ENCODE measurements around the gene ING5. TPM values are rescaled to one million over a fixed set of nuclear protein-coding genes. Genes with fewer than 3 reads are reported as not detected.

The ING5 gene
- total RNA-seq, 1 donor from 2014 or later, result 25.6 TPM

GRCh38 chr2:241768850-241769249, 67.0 kb downstream of the ING5 start:
- no peak for TF ChIP-seq CTCF (IDR thresholded peaks at IDR 0.05; ENCODE audit: insufficient read depth, low read length, poor library complexity, severe bottlenecking)

GRCh38 chr2:241769819-241770184, 68.0 kb downstream of the ING5 start:
- no peak overlapping the region for H3K4me3 ChIP-seq (ENCODE audit: low read depth, low read length)
- no peak for TF ChIP-seq CTCF (IDR thresholded peaks at IDR 0.05; ENCODE audit: insufficient read depth, low read length, poor library complexity, severe bottlenecking)
- H3K36me3 ChIP-seq (ENCODE audit: control insufficient read depth, insufficient read depth, low read length), result no peaks in the 10 kb centered on the region
- H3K27me3 ChIP-seq (ENCODE audit: control insufficient read depth, insufficient read depth, low read length), result peaks cover 23% of the 10 kb centered on the region
- DNase-seq (ENCODE audit: low read depth), result no peak

More at GRCh38 chr2:241768850-241769249, 67.0 kb downstream of the ING5 start:
- no peaks in the 10 kb centered on the region for H3K36me3 ChIP-seq (ENCODE audit: control insufficient read depth, insufficient read depth, low read length)
- no peak for DNase-seq (ENCODE audit: low read depth)
- H3K4me3 ChIP-seq (ENCODE audit: low read depth, low read length), result no peak overlapping the region
- peaks cover 18% of the 10 kb centered on the region for H3K27me3 ChIP-seq (ENCODE audit: control insufficient read depth, insufficient read depth, low read length)

GRCh38 chr2:241770185-241770935, 68.5 kb downstream of the ING5 start:
- H3K27me3 ChIP-seq (ENCODE audit: control insufficient read depth, insufficient read depth, low read length), result peaks cover 28% of the 10 kb centered on the region
- no peak for TF ChIP-seq CTCF (IDR thresholded peaks at IDR 0.05; ENCODE audit: insufficient read depth, low read length, poor library complexity, severe bottlenecking)
- H3K36me3 ChIP-seq (ENCODE audit: control insufficient read depth, insufficient read depth, low read length), result no peaks in the 10 kb centered on the region
- DNase-seq (ENCODE audit: low read depth), result no peak
- H3K4me3 ChIP-seq (ENCODE audit: low read depth, low read length), result no peak overlapping the region

- no peak for DNase-seq (ENCODE audit: low read depth)
- no peak overlapping the region for H3K4me3 ChIP-seq (ENCODE audit: low read depth, low read length)
- no peaks in the 10 kb centered on the region for H3K36me3 ChIP-seq (ENCODE audit: control insufficient read depth, insufficient read depth, low read length)
- no peak for TF ChIP-seq CTCF (IDR thresholded peaks at IDR 0.05; ENCODE audit: insufficient read depth, low read length, poor library complexity, severe bottlenecking)
- peaks cover 32% of the 10 kb centered on the region for H3K27me3 ChIP-seq (ENCODE audit: control insufficient read depth, insufficient read depth, low read length)
Measured at GRCh38 chr2:241770936-241771285, 69.1 kb downstream of the ING5 start.

- no peak for TF ChIP-seq CTCF (IDR thresholded peaks at IDR 0.05; ENCODE audit: insufficient read depth, low read length, poor library complexity, severe bottlenecking)
- H3K36me3 ChIP-seq (ENCODE audit: control insufficient read depth, insufficient read depth, low read length), result no peaks in the 10 kb centered on the region
- peaks cover 33% of the 10 kb centered on the region for H3K27me3 ChIP-seq (ENCODE audit: control insufficient read depth, insufficient read depth, low read length)
- DNase-seq (ENCODE audit: low read depth), result no peak
- H3K4me3 ChIP-seq (ENCODE audit: low read depth, low read length), result no peak overlapping the region
Measured at GRCh38 chr2:241771286-241772062, 69.6 kb downstream of the ING5 start.
